H1 (cell line): ENCODE measurements around the gene CIC. TPM values are rescaled to one million over a fixed set of nuclear protein-coding genes. Genes with fewer than 3 reads are reported as not detected.

Experiments
- CTCF ChIA-PET: fragments of 300-600 bp; sonication (Branson Sonifier 250); formaldehyde crosslinking; loops from one replicate; lab custom pipeline; 2021; ENCODE audit not compliant: partially characterized antibody; lab: Charles Lee
- POLR2A ChIA-PET: fragments of 300-600 bp; sonication (Branson Sonifier 250); formaldehyde crosslinking; loops from one replicate; lab custom pipeline; 2021; ENCODE audit warnings: inconsistent platforms; ENCODE audit not compliant: partially characterized antibody; lab: Charles Lee
- DNase-seq, 2 experiments: peaks; one replicate each; pipeline versions ENCODE4 v3.0.0 to v3.0.0-alpha.2; 2010 to 2022; ENCODE audit warnings: low spot score in 2 of 2, low read depth in 1 of 2, mixed read lengths in 1 of 2
- FAIRE-seq: peaks from 2 replicates; lab custom pipeline; 2011; peaks lifted over from hg19 to GRCh38; lab: Jason Lieb, UNC
- H2AFZ ChIP-seq: 2 replicates; pipeline ENCODE4 v1.8.1; 2012; ENCODE audit warnings: low read length, inconsistent platforms
- H2AK5ac ChIP-seq: 2 replicates; pipeline ENCODE4 v1.6.1; 2013; ENCODE audit warnings: low read depth, low read length
- H2BK120ac ChIP-seq: replicated peaks from 2 replicates; pipeline ENCODE3; 2013; ENCODE audit warnings: low read depth, low read length, inconsistent platforms
- H2BK12ac ChIP-seq: 2 replicates; pipeline ENCODE4 v1.6.1; 2013; ENCODE audit warnings: low read depth, low read length
- H2BK15ac ChIP-seq: 2 replicates; pipeline ENCODE4 v1.6.1; 2013; ENCODE audit warnings: low read length
- H2BK20ac ChIP-seq: 2 replicates; pipeline ENCODE4 v1.6.1; 2013; ENCODE audit warnings: low read length
- H2BK5ac ChIP-seq: 2 replicates; pipeline ENCODE4 v1.6.1; 2013; ENCODE audit warnings: low read depth, low read length
- H3K14ac ChIP-seq: 2 replicates; pipeline ENCODE4 v1.6.1; 2013; ENCODE audit warnings: inconsistent platforms; ENCODE audit not compliant: insufficient read length
- H3K18ac ChIP-seq: 2 replicates; pipeline ENCODE4 v1.6.1; 2013; ENCODE audit warnings: low read length; ENCODE audit errors: extremely low read depth
- H3K23ac ChIP-seq: 2 replicates; pipeline ENCODE4 v1.6.1; 2013; ENCODE audit warnings: inconsistent platforms; ENCODE audit not compliant: insufficient read length
- H3K23me2 ChIP-seq: 2 replicates; pipeline ENCODE4 v1.6.1; 2013; ENCODE audit warnings: low read depth, low read length
- H3K27ac ChIP-seq: 2 replicates; pipeline ENCODE4 v1.6.1; 2011; ENCODE audit warnings: low read depth, low read length, inconsistent platforms
- H3K27me3 ChIP-seq, 4 experiments: replicated peaks in 1 of 4; 1 replicate in 1 of 4; 2 replicates in 3 of 4; pipeline versions ENCODE4 v1.6.1 to v1.8.1; 2011 to 2013; ENCODE audit warnings: low read length in 3 of 4, mild to moderate bottlenecking in 3 of 4, inconsistent platforms in 2 of 4, mixed read lengths in 2 of 4, moderate library complexity in 1 of 4; ENCODE audit not compliant: control insufficient read depth in 3 of 4, insufficient read depth in 3 of 4; ENCODE audit errors: extremely low read depth in 1 of 4
- H3K36me3 ChIP-seq, 4 experiments: 2 replicates each; pipeline versions ENCODE4 v1.6.1 to v1.8.1; 2011 to 2013; ENCODE audit warnings: mild to moderate bottlenecking in 4 of 4, low read length in 3 of 4, moderate library complexity in 2 of 4, control low read depth in 1 of 4, inconsistent platforms in 1 of 4; ENCODE audit not compliant: insufficient read depth in 4 of 4, control insufficient read depth in 2 of 4
- H3K4ac ChIP-seq: replicated peaks from 2 replicates; pipeline ENCODE3; 2013; ENCODE audit warnings: low read length, low read depth, mixed read lengths, inconsistent platforms; ENCODE audit not compliant: insufficient read length
- H3K4me1 ChIP-seq, 4 experiments: replicated peaks in 1 of 4; 1 replicate in 1 of 4; 2 replicates in 3 of 4; pipeline versions ENCODE4 v1.6.1 to v1.8.1; 2011 to 2013; ENCODE audit warnings: low read length in 3 of 4, inconsistent platforms in 2 of 4, mixed read lengths in 1 of 4; ENCODE audit not compliant: insufficient read depth in 4 of 4, control insufficient read depth in 3 of 4
- H3K4me2 ChIP-seq, 2 experiments: 2 replicates each; pipeline versions ENCODE4 v1.6.1 to v1.8.1; 2011 to 2013; ENCODE audit warnings: low read depth in 2 of 2, low read length in 2 of 2, control low read depth in 1 of 2, inconsistent platforms in 1 of 2, mild to moderate bottlenecking in 1 of 2; ENCODE audit not compliant: insufficient read depth in 1 of 2
- H3K4me3 ChIP-seq, 4 experiments: fragments of 200-600, 300-600 bp in 1 of 4; sonication (generic), shearing (Covaris generic), sonication (Bioruptor Twin) in 1 of 4; 2 replicates each; pipeline versions ENCODE4 v1.5.1 to v1.8.1; 2011 to 2016; ENCODE audit warnings: low read length in 4 of 4, low read depth in 3 of 4, control low read depth in 2 of 4, inconsistent platforms in 2 of 4, mild to moderate bottlenecking in 2 of 4, mixed read lengths in 1 of 4, moderate library complexity in 1 of 4; ENCODE audit not compliant: insufficient read depth in 2 of 4; ENCODE audit errors: extremely low read depth in 1 of 4
- H3K56ac ChIP-seq: replicated peaks from 2 replicates; pipeline ENCODE3; 2013; ENCODE audit warnings: low read depth, mild to moderate bottlenecking, mixed read lengths, low read length, inconsistent platforms; ENCODE audit not compliant: insufficient read length
- H3K79me1 ChIP-seq: 2 replicates; pipeline ENCODE4 v1.6.1; 2013; ENCODE audit warnings: low read depth, low read length, control low read depth
- H3K79me2 ChIP-seq, 2 experiments: 2 replicates each; pipeline versions ENCODE4 v1.6.1 to v1.8.1; 2012 to 2013; ENCODE audit warnings: low read length in 2 of 2, mild to moderate bottlenecking in 2 of 2, inconsistent platforms in 1 of 2; ENCODE audit not compliant: insufficient read depth in 2 of 2, control insufficient read depth in 1 of 2
- H3K9ac ChIP-seq, 4 experiments: replicated peaks in 1 of 4; 1 replicate in 1 of 4; 2 replicates in 3 of 4; pipeline versions ENCODE4 v1.6.1 to v1.8.1; 2011 to 2013; ENCODE audit warnings: low read depth in 3 of 4, low read length in 3 of 4, control low read depth in 2 of 4, mild to moderate bottlenecking in 2 of 4, moderate library complexity in 2 of 4, inconsistent platforms in 1 of 4; ENCODE audit errors: extremely low read depth in 1 of 4
- H3K9me3 ChIP-seq, 2 experiments: 2 replicates each; pipeline versions ENCODE4 v1.6.1 to v1.8.1; 2012 to 2013; ENCODE audit warnings: mild to moderate bottlenecking in 2 of 2, moderate library complexity in 2 of 2, control low read depth in 1 of 2, inconsistent platforms in 1 of 2, low read depth in 1 of 2, low read length in 1 of 2, mixed read lengths in 1 of 2; ENCODE audit not compliant: insufficient read depth in 2 of 2
- H4K20me1 ChIP-seq, 2 experiments: replicated peaks in 1 of 2; 2 replicates each; pipeline versions ENCODE3 to v1.8.1; 2011 to 2013; ENCODE audit warnings: inconsistent platforms in 2 of 2, low read length in 2 of 2, mild to moderate bottlenecking in 1 of 2; ENCODE audit not compliant: insufficient read depth in 2 of 2, control insufficient read depth in 1 of 2
- H4K5ac ChIP-seq: 2 replicates; pipeline ENCODE4 v1.6.1; 2013; ENCODE audit warnings: low read length, low read depth, mixed read lengths, inconsistent platforms; ENCODE audit not compliant: insufficient read length
- H4K8ac ChIP-seq: 2 replicates; pipeline ENCODE4 v1.8.0; 2013; ENCODE audit warnings: mild to moderate bottlenecking, moderate library complexity, low read length, inconsistent platforms; ENCODE audit not compliant: insufficient read depth; ENCODE audit errors: extremely low read depth
- H4K91ac ChIP-seq: replicated peaks from 2 replicates; pipeline ENCODE3; 2013; ENCODE audit warnings: low read length, mixed read lengths, inconsistent platforms; ENCODE audit not compliant: insufficient read length
- CTBP2 ChIP-seq: IDR thresholded peaks from 2 replicates; pipeline ENCODE4 v1.7.0; 2011; ENCODE audit warnings: borderline replicate concordance, mild to moderate bottlenecking, moderate library complexity, mixed read lengths, low read length; ENCODE audit not compliant: insufficient read depth, insufficient read length
- MAFK ChIP-seq: IDR thresholded peaks from 2 replicates; pipeline ENCODE4 v1.6.1; 2012; ENCODE audit warnings: low read depth, mild to moderate bottlenecking, improper control_type of control experiment, low read length
- NRF1 ChIP-seq: IDR thresholded peaks from 2 replicates; pipeline ENCODE4 v1.6.1; 2011; ENCODE audit warnings: mild to moderate bottlenecking, low read depth, low read length, improper control_type of control experiment
- POLR2A ChIP-seq, 2 experiments: IDR thresholded peaks; 1 replicate in 1 of 2; 2 replicates in 1 of 2; pipeline ENCODE4 v1.6.1; 2011; ENCODE audit warnings: low read depth in 2 of 2, low read length in 2 of 2, mild to moderate bottlenecking in 2 of 2; ENCODE audit errors: control extremely low read depth in 1 of 2
- RXRA ChIP-seq: IDR thresholded peaks from 2 replicates; pipeline ENCODE4 v1.6.1; 2011; ENCODE audit warnings: low read depth, mild to moderate bottlenecking, low read length, moderate library complexity; ENCODE audit not compliant: insufficient read depth
- WGBS, 2 experiments: shearing (Covaris generic) in 1 of 2; methylation state at CpG; one replicate each; pipeline versions ENCODE4 v1.1.6 to v1.1.7; 2013 to 2015; ENCODE audit warnings: low lambda C conversion rate in 2 of 2, mixed read lengths in 2 of 2, inconsistent platforms in 1 of 2, low coverage in 1 of 2, missing lambda C conversion rate in 1 of 2; ENCODE audit not compliant: insufficient replicate concordance in 2 of 2, insufficient coverage in 1 of 2, insufficient read length in 1 of 2; ENCODE audit errors: extremely low coverage in 1 of 2, missing lambda C conversion rate in 1 of 2; 5-methylcytosine and 5-hydroxymethylcytosine counted together
- polyA plus RNA-seq, 7 experiments: library from polyadenylated mRNA; depleted of rRNA in 3 of 7; stranded (reverse) in 5 of 7; unstranded in 2 of 7; fragments of >200 nt in 5 of 7; fragments of 200-250 nt in 2 of 7; gene quantifications; 1 replicate in 5 of 7; 2 replicates in 1 of 7; 4 replicates in 1 of 7; pipeline versions ENCODE4 v1.2.1 to v1.2.3, GENCODE V29; 2011 to 2013; ENCODE audit warnings: missing spikeins in 2 of 7, mixed read lengths in 2 of 7
- total RNA-seq: library from RNA; stranded (reverse); fragmentation: NEBNext Ultra II Directional; extraction: Animal tissue kit (Norgen Biotek cat#: 25700); gene quantifications from 2 replicates; pipeline ENCODE4 v1.2.1, GENCODE V29; 2021

CIC gene
- total and polyA plus RNA-seq, 2 of the 8 experiments (the other 6 are each of a cell fraction or from before 2014, with no cell fraction given) = 13.2 to 43.6 TPM

GRCh38 chr19:42276284-42276683, 7.2 kb downstream of the CIC start:
- Histone ChIP-seq H3K4me1 (peaks cover 0 to 12% (median 3%) of the 10 kb centered on the region in 4 experiments; a peak in 5 of 7 replicates), H3K27ac (no peak overlapping the region), H2BK120ac (no peak overlapping the region), H2BK15ac (no peak overlapping the region), H3K56ac (no peak overlapping the region), H3K4me3 (no peak overlapping the region), H3K79me2 (peaks cover 0 to 4% of the 10 kb centered on the region in 2 experiments; a peak in 1 of 4 replicates), H4K20me1 (peaks cover 0 to 10% of the 10 kb centered on the region in 2 experiments), H4K5ac (no peak overlapping the region), H3K9me3 (no peaks in the 10 kb centered on the region), H3K79me1 (peaks cover 2% of the 10 kb centered on the region), H3K18ac (no peak overlapping the region), H2AFZ (no peak overlapping the region)
- TF ChIP-seq NRF1 (no peak), POLR2A (IDR thresholded peaks at IDR 0.05; ENCODE audit: control extremely low read depth in 1 of 2, low read depth in 2 of 2, low read length in 2 of 2) (no peak), RXRA (no peak), CTBP2 (no peak), MAFK (no peak)
- TF ChIP-seq, all 59 proteins: peak for 0
- H3K23me2 ChIP-seq = peaks cover 7% of the 10 kb centered on the region; the same call in 1 of the 2 replicates
- H3K27me3 ChIP-seq = no peaks in the 10 kb centered on the region
- FAIRE-seq (no peak), DNase-seq (no peak)
- no peak overlapping the region for H2BK12ac ChIP-seq
- no peak overlapping the region for H2BK5ac ChIP-seq
- no peak overlapping the region for H3K23ac ChIP-seq
- H4K8ac ChIP-seq = no peak overlapping the region
- no peak overlapping the region for H3K4ac ChIP-seq
- peaks cover 0 to 15% (median 5%) of the 10 kb centered on the region in 4 experiments; a peak in 2 of 8 replicates for H3K36me3 ChIP-seq
- H2AK5ac ChIP-seq = no peak overlapping the region
- ChIA-PET CTCF (interaction anchor here (4.8 to 7.4 kb wide), 3 partner anchors 17 to 29 kb away, joined by 42 to 260 read pairs (median 55); partner anchors contain the start of genes ERF and GSK3A), POLR2A (interaction anchor here (1.2 kb wide), 1 partner anchor 18 kb away, joined by 3 read pairs; no protein-coding TSS in a partner anchor)
- no peak overlapping the region for H2BK20ac ChIP-seq
- no peak overlapping the region for H3K4me2 ChIP-seq
- no peak overlapping the region for H4K91ac ChIP-seq
- no peak overlapping the region for H3K9ac ChIP-seq
- 93% methylated on average over 3 of the region's 3 CpGs; no CpG with 5 or more reads in 1 of the 2 experiments for WGBS, 2 experiments
- no peak overlapping the region for H3K14ac ChIP-seq
